HepG2 (cell line): ENCODE measurements around the gene CTSZ. TPM values are rescaled to one million over a fixed set of nuclear protein-coding genes. Genes with fewer than 3 reads are reported as not detected.

Experiments
- ATAC-seq: fragments of 200-7000 bp; cut with Tn5 transposase; 3 replicates; pipeline ENCODE4 v1.9.1; 2020; ENCODE audit warnings: mild to moderate bottlenecking, moderate library complexity
- BruUV-seq: library from RNA; stranded (reverse); fragments of 400-500 nt; replicated peaks from 2 replicates; lab custom pipeline; 2021; lab: Mats Ljungman, UMichigan
- CTCF ChIA-PET: fragments of 300-600 bp; formaldehyde crosslinking; extraction: SDS; loops from one replicate; lab custom pipeline; 2021; ENCODE audit warnings: low total read pairs, inconsistent platforms, low intra/inter-chr PET ratio; lab: Yijun Ruan, JAX
- POLR2A ChIA-PET: fragments of 350-600 bp; sonication (Branson Sonifier 250); formaldehyde crosslinking; loops from one replicate; lab custom pipeline; 2020; ENCODE audit warnings: antibody characterized with exemption, inconsistent platforms; lab: Yijun Ruan, JAX
- DNase-seq: peaks from one replicate; pipeline ENCODE4 v3.0.0-alpha.2; 2015; ENCODE audit warnings: low spot score
- FAIRE-seq: peaks from 3 replicates; lab custom pipeline; 2011; peaks lifted over from hg19 to GRCh38; lab: Jason Lieb, UNC
- H2AFZ ChIP-seq: one replicate; pipeline ENCODE4 v1.6.1; 2011; ENCODE audit warnings: low read length, inconsistent platforms
- H3K27ac ChIP-seq: fragments of 300-600 bp; 3 replicates; pipeline ENCODE4 v1.8.0; 2011; ENCODE audit warnings: mixed run types, mild to moderate bottlenecking, mixed read lengths, low read length, inconsistent platforms; ENCODE audit not compliant: insufficient read depth; ENCODE audit errors: extremely low read length
- H3K27me3 ChIP-seq, 2 experiments: fragments of 200-600 bp in 1 of 2; 2 replicates in 1 of 2; 3 replicates in 1 of 2; pipeline versions ENCODE4 v1.6.0 to v1.8.0; 2011; ENCODE audit warnings: low read length in 2 of 2, mild to moderate bottlenecking in 2 of 2, moderate library complexity in 2 of 2, inconsistent platforms in 1 of 2; ENCODE audit not compliant: insufficient read depth in 2 of 2, control insufficient read depth in 1 of 2
- H3K36me3 ChIP-seq, 2 experiments: fragments of 200-600 bp in 1 of 2; replicated peaks in 1 of 2; 2 replicates in 1 of 2; 3 replicates in 1 of 2; pipeline versions ENCODE4 v1.5.1 to v1.8.0; 2011; ENCODE audit warnings: low read length in 2 of 2, inconsistent platforms in 1 of 2; ENCODE audit not compliant: insufficient read depth in 2 of 2, control insufficient read depth in 1 of 2
- H3K4me1 ChIP-seq: 2 replicates; pipeline ENCODE4 v1.5.1; 2012; ENCODE audit warnings: low read length, inconsistent platforms; ENCODE audit not compliant: insufficient read depth
- H3K4me2 ChIP-seq: 2 replicates; pipeline ENCODE4 v1.6.0; 2011; ENCODE audit warnings: low read depth, low read length, inconsistent platforms
- H3K4me3 ChIP-seq, 3 experiments: fragments of 200-600 bp in 1 of 3; sonication (generic), shearing (Covaris generic) in 1 of 3; replicated peaks in 1 of 3; 2 replicates each; pipeline ENCODE4 v1.5.1; 2011 to 2016; ENCODE audit warnings: low read length in 3 of 3, inconsistent platforms in 2 of 3, low read depth in 2 of 3, mild to moderate bottlenecking in 2 of 3, control low read depth in 1 of 3, mixed read lengths in 1 of 3; ENCODE audit not compliant: insufficient read depth in 1 of 3
- H3K79me2 ChIP-seq: one replicate; pipeline ENCODE4 v1.6.1; 2011; ENCODE audit warnings: low read length, inconsistent platforms; ENCODE audit not compliant: insufficient read depth
- H3K9ac ChIP-seq: 2 replicates; pipeline ENCODE4 v1.6.0; 2011; ENCODE audit warnings: mild to moderate bottlenecking, low read depth, low read length, inconsistent platforms; ENCODE audit not compliant: insufficient read depth
- H3K9me3 ChIP-seq: 2 replicates; pipeline ENCODE4 v1.5.1; 2012; ENCODE audit warnings: mild to moderate bottlenecking, low read length
- H4K20me1 ChIP-seq: 2 replicates; pipeline ENCODE4 v1.6.0; 2011; ENCODE audit warnings: inconsistent platforms, mild to moderate bottlenecking, low read length, moderate library complexity; ENCODE audit not compliant: insufficient read depth
- BCL6 ChIP-seq: IDR thresholded peaks from 2 replicates; pipeline ENCODE4 v1.6.1; 2016; ENCODE audit warnings: missing genetic modification reagents, missing compliant biosample characterization
- DPF2 ChIP-seq: sonication (generic); formaldehyde crosslinking; IDR thresholded peaks from 2 replicates; pipeline ENCODE4 v1.4.0; 2020; ENCODE audit warnings: mild to moderate bottlenecking, low read depth, missing genetic modification reagents, borderline replicate concordance
- EZH2 ChIP-seq: conservative IDR thresholded peaks from 2 replicates; pipeline ENCODE4 v1.6.1; 2012; ENCODE audit warnings: mild to moderate bottlenecking, low read depth, low read length, moderate library complexity
- RFXANK ChIP-seq: IDR thresholded peaks from 2 replicates; pipeline ENCODE4 v1.6.1; 2016
- SOX6 ChIP-seq, 2 experiments: fragments of 450-650 bp in 1 of 2; sonication (generic) in 1 of 2; formaldehyde crosslinking in 1 of 2; IDR thresholded peaks; 2 replicates each; pipeline versions ENCODE4 v1.4.0 to v1.6.1; 2017 to 2020; ENCODE audit warnings: antibody characterized with exemption in 1 of 2, mild to moderate bottlenecking in 1 of 2, missing genetic modification reagents in 1 of 2
- TBP ChIP-seq: sonication (generic); formaldehyde crosslinking; IDR thresholded peaks from 2 replicates; pipeline ENCODE4 v1.5.0; 2020; ENCODE audit warnings: missing genetic modification reagents
- ZNF513 ChIP-seq: sonication (generic); formaldehyde crosslinking; conservative IDR thresholded peaks from 2 replicates; pipeline ENCODE4 v1.5.0; 2020; ENCODE audit warnings: missing genetic modification reagents
- ZNF790 ChIP-seq: sonication (generic); formaldehyde crosslinking; IDR thresholded peaks from 2 replicates; pipeline ENCODE4 v1.8.0; 2022; ENCODE audit warnings: missing genetic modification reagents, mild to moderate bottlenecking, borderline replicate concordance
- ZNF841 ChIP-seq: sonication (generic); formaldehyde crosslinking; IDR thresholded peaks from 2 replicates; pipeline ENCODE4 v1.8.1; 2023; ENCODE audit warnings: missing genetic modification reagents, borderline replicate concordance
- ZNF879 ChIP-seq: sonication (generic); formaldehyde crosslinking; IDR thresholded peaks from 2 replicates; pipeline ENCODE4 v1.8.1; 2023; ENCODE audit warnings: missing genetic modification reagents
- ZSCAN31 ChIP-seq: sonication (generic); formaldehyde crosslinking; IDR thresholded peaks from 2 replicates; pipeline ENCODE4 v1.5.0; 2020; ENCODE audit warnings: low read depth, mild to moderate bottlenecking, missing genetic modification reagents
- WGBS: methylation state at CpG from one replicate; pipeline ENCODE4 v1.1.6; 2017; ENCODE audit warnings: low lambda C conversion rate; 5-methylcytosine and 5-hydroxymethylcytosine counted together
- in situ Hi-C: cut with HindIII; loops from 2 replicates; pipeline ENCODE4 v1.10.0; 2017; ENCODE audit warnings: low pct_unique_long_range_greater_than_20kb; ENCODE audit not compliant: extremely low pct_ligation_motif_present
- intact Hi-C: fragments of 100-400 bp; cut with micrococcal nuclease; formaldehyde crosslinking; loops from one replicate; pipeline ENCODE4 v1.10.0; 2022; ENCODE audit not compliant: unreplicated experiment
- polyA plus RNA-seq, 8 experiments: library from polyadenylated mRNA; depleted of rRNA in 3 of 8; stranded (reverse) in 7 of 8; unstranded in 1 of 8; fragments of >200 nt; fragmentation: Illumina TruSeq in 4 of 8; extraction: Trizol in 4 of 8; gene quantifications; 2 replicates each; pipeline versions ENCODE4 v1.2.1 to v1.2.3, GENCODE V29; 2011 to 2016; ENCODE audit warnings: low read depth in 4 of 8, missing spikeins in 1 of 8, mixed read lengths in 1 of 8; ENCODE audit not compliant: insufficient read depth in 1 of 8
- total RNA-seq, 5 experiments: library from RNA; depleted of rRNA; stranded (reverse); fragments of >200 nt; fragmentation: Illumina TruSeq; extraction: Trizol; gene quantifications; 2 replicates each; pipeline ENCODE4 v1.2.3, GENCODE V29; 2016; ENCODE audit warnings: low read depth in 1 of 5
- TF ChIP-seq, protein P1 (sequence below): sonication (generic); formaldehyde crosslinking; IDR thresholded peaks from one replicate; pipeline ENCODE4 v1.5.1; 2020; ENCODE audit warnings: mild to moderate bottlenecking, missing genetic modification reagents; ENCODE audit errors: not compliant biosample characterization

Gene CTSZ
- total and polyA plus RNA-seq, 2 of the 13 experiments (the other 11 are each of a cell fraction or from before 2014, with no cell fraction given) = 0.33 TPM; not detected in 1

DNA sequence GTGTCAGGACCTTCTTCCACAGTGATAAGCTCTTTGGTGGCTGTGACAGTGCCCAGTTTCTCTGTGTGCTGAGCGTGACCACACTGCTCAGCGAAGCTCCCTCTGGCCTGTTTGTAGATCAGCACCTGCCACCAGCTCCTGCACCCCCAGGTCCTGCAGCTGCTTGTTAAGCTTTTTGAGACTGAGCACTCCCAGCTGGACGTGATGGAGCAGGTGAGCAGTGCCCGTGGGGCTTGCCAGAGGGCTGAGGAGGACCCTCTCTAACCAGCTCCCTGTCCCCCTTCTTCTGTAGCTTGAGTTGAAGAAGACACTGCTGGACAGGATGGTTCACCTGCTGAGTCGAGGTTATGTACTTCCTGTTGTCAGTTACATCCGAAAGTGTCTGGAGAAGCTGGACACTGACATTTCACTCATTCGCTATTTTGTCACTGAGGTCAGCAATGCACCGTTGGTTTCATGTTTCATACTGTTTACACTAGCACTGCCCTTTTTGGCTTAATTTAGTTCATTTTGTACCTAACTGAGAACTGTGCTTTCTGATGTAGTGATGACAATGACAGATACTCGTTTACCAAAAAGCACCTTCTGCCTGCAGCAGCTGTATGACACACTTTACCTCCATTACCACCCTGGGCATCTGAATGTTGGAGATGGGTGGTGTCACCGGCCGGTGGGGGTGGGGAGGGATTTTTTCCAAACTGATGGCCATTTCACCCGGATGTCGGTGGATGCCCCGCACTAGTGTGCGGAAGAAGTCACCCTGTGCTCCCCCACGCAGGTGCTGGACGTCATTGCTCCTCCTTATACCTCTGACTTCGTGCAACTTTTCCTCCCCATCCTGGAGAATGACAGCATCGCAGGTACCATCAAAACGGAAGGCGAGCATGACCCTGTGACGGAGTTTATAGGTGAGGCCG is 13.5 kb downstream of the CTSZ start (continued):
- TF ChIP-seq TBP (CRISPR knock-in tag) (no peak), RFXANK (no peak), EZH2 (no peak), ZNF841 (CRISPR knock-in tag) (no peak), DPF2 (no peak), ZNF513 (CRISPR knock-in tag) (no peak), ZNF879 (CRISPR knock-in tag) (no peak), BCL6 (no peak), ZSCAN31 (CRISPR knock-in tag) (no peak), SOX6 (IDR thresholded peaks at IDR 0.05) (no peak), SOX6 (CRISPR knock-in tag; IDR thresholded peaks at IDR 0.05) (no peak)

DNA sequence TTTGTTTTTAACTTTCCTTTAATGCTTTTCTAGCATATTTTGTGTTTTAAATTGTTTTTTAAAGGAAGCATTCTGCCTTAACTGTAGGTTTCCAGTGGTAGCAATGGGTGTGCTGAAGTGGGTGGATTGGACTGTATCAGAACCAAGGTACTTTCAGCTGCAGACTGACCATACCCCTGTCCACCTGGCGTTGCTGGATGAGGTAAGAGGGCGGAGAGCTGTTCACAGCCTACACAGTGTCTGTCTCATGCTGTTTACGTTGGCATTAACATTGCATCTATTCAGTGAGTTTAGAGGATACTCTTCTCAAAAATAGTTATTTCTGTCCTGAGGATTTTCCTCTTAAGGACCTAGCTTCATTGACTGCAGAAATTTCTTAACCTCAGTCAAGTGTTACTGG is 14.1 kb downstream of the CTSZ start:
- ChIA-PET CTCF (no interaction called here), POLR2A (interaction anchor here (0.9 to 2.4 kb wide), 7 partner anchors 9 to 103 kb away, joined by 3 to 11 read pairs (median 6); partner anchors contain the start of gene ATP5F1E)
- H2AFZ ChIP-seq = no peak overlapping the region
- intact Hi-C loops (no loop called here), in situ Hi-C loops (no loop called here)
- FAIRE-seq = no peak
- H3K4me3 ChIP-seq = no peak overlapping the region
- H4K20me1 ChIP-seq = no peaks in the 10 kb centered on the region
- 94% methylated on average over 3 of the region's 3 CpGs for WGBS
- H3K9me3 ChIP-seq = no peaks in the 10 kb centered on the region
- H3K27ac ChIP-seq = peak overlapping the region; percentile 7
- no TSS peak for BruUV-seq
- no peaks in the 10 kb centered on the region for H3K79me2 ChIP-seq
- no peak for DNase-seq
- H3K36me3 ChIP-seq = peaks cover 53 to 74% of the 10 kb centered on the region in 2 experiments
- peaks cover 68% of the 10 kb centered on the region for H3K4me1 ChIP-seq
- no peak overlapping the region for H3K9ac ChIP-seq
- no peak for TF ChIP-seq ZNF790
- TF ChIP-seq, protein P1, sequence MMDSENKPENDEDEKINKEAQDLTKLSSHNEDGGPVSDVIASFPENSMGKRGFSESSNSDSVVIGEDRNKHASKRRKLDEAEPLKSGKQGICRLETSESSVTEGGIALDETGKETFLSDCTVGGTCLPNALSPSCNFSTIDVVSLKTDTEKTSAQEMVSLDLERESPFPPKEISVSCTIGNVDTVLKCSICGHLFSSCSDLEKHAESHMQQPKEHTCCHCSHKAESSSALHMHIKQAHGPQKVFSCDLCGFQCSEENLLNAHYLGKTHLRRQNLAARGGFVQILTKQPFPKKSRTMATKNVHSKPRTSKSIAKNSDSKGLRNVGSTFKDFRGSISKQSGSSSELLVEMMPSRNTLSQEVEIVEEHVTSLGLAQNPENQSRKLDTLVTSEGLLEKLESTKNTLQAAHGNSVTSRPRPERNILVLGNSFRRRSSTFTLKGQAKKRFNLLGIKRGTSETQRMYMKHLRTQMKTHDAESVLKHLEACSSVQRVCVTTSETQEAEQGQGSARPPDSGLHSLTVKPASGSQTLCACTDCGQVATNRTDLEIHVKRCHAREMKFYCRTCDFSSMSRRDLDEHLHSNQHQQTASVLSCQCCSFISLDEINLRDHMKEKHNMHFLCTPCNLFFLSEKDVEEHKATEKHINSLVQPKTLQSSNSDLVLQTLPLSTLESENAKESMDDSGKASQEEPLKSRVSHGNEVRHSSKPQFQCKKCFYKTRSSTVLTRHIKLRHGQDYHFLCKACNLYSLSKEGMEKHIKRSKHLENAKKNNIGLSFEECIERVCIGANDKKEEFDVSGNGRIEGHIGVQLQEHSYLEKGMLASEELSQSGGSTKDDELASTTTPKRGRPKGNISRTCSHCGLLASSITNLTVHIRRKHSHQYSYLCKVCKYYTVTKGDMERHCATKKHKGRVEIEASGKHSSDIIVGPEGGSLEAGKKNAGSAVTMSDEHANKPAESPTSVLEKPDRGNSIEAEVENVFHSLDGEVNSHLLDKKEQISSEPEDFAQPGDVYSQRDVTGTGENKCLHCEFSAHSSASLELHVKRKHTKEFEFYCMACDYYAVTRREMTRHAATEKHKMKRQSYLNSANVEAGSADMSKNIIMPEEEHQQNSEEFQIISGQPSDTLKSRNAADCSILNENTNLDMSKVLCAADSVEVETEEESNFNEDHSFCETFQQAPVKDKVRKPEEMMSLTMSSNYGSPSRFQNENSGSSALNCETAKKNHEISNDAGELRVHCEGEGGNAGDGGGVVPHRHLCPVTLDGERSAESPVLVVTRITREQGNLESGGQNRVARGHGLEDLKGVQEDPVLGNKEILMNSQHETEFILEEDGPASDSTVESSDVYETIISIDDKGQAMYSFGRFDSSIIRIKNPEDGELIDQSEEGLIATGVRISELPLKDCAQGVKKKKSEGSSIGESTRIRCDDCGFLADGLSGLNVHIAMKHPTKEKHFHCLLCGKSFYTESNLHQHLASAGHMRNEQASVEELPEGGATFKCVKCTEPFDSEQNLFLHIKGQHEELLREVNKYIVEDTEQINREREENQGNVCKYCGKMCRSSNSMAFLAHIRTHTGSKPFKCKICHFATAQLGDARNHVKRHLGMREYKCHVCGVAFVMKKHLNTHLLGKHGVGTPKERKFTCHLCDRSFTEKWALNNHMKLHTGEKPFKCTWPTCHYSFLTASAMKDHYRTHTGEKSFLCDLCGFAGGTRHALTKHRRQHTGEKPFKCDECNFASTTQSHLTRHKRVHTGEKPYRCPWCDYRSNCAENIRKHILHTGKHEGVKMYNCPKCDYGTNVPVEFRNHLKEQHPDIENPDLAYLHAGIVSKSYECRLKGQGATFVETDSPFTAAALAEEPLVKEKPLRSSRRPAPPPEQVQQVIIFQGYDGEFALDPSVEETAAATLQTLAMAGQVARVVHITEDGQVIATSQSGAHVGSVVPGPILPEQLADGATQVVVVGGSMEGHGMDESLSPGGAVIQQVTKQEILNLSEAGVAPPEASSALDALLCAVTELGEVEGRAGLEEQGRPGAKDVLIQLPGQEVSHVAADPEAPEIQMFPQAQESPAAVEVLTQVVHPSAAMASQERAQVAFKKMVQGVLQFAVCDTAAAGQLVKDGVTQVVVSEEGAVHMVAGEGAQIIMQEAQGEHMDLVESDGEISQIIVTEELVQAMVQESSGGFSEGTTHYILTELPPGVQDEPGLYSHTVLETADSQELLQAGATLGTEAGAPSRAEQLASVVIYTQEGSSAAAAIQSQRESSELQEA (CRISPR knock-in tag) = peak; percentile 47
- H3K27me3 ChIP-seq = no peaks in the 10 kb centered on the region
- ATAC-seq = no peak
- no peak overlapping the region for H3K4me2 ChIP-seq
